ENCODE results near the gene ZBTB32.
"Not testable (repeated sequence)": the region's sequence is repeated elsewhere in the genome, so short reads cannot be mapped to it uniquely, and the experiment has no call there.

Gene ZBTB32

GRCh38 chr19:35704218-35704617 is at the start of gene ZBTB32:
Gene ZBTB32, plus strand, starts transcription at chr19:35704558. Its CDS starts 10,069 bp downstream, at chr19:35714627.
- no peak within 1 kb of the TSS for H3K4me3 ChIP-seq (ENCODE audit: low read depth, low read length)
- no peak for DNase-seq (ENCODE audit: low read depth)
- TF ChIP-seq CTCF (IDR thresholded peaks at IDR 0.05; ENCODE audit: insufficient read depth, low read depth, low read length, missing control alignments): no peak

- not testable (repeated sequence) for H3K4me3 ChIP-seq (ENCODE audit: low read depth, low read length); DNase-seq (ENCODE audit: low read depth)
These were observed 49.5 kb upstream of the ZBTB32 start for GRCh38 chr19:35654828-35655227.

DNA sequence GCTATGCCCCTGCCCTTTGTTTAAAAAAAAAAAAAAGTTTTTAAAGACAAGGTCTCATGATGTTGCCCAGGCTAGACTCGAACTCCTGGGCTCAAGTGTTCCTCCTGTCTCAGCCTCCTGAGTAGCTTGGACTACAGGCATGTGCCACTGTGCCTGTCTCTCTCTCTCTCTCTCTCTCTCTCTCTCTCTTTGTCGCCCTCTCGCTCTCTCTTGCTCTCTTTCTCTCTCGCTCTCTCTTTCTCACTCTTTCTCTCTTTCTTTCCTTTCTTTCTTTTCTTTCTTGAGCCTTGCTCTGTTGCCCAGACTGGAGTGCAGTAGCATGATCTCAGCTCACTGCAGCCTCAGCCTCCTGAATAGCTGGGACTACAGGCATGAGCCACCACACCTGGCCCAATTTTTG is 48.8 kb upstream of the ZBTB32 start:
- no peak overlapping the region for H3K4me3 ChIP-seq (ENCODE audit: low read depth, low read length)
- no peak for TF ChIP-seq CTCF (IDR thresholded peaks at IDR 0.05; ENCODE audit: insufficient read depth, low read depth, low read length, missing control alignments)
- DNase-seq (ENCODE audit: low read depth): no peak

- DNase-seq (ENCODE audit: low read depth): no peak
- TF ChIP-seq CTCF (IDR thresholded peaks at IDR 0.05; ENCODE audit: insufficient read depth, low read depth, low read length, missing control alignments): no peak
- H3K4me3 ChIP-seq (ENCODE audit: low read depth, low read length): no peak overlapping the region
These were observed 47.7 kb upstream of the ZBTB32 start for GRCh38 chr19:35656700-35657099.

GRCh38 chr19:35657904-35658700 is 46.3 kb upstream of the ZBTB32 start:
- H3K4me3 ChIP-seq (ENCODE audit: low read depth, low read length): no peak overlapping the region
- DNase-seq (ENCODE audit: low read depth): no peak
- no peak for TF ChIP-seq CTCF (IDR thresholded peaks at IDR 0.05; ENCODE audit: insufficient read depth, low read depth, low read length, missing control alignments)

DNA sequence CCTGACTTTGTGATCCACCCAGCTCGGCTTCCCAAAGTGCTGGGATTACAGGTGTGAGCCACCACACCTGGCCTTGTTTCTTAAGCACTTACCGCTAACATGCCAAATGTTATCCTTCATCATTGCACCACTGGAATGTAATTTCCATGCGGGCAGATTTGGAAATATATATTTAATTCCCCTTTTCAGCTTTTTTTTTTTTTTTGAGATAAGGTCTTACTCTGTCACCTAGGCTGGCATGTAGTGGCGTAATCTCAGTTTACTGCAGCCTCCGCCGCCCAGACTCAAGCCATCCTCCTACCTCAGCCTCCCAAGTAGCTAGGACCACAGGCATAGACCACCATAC is 42.4 kb upstream of the ZBTB32 start:
- DNase-seq (ENCODE audit: low read depth): no peak
- no peak for TF ChIP-seq CTCF (IDR thresholded peaks at IDR 0.05; ENCODE audit: insufficient read depth, low read depth, low read length, missing control alignments)
- no peak overlapping the region for H3K4me3 ChIP-seq (ENCODE audit: low read depth, low read length)

DNA sequence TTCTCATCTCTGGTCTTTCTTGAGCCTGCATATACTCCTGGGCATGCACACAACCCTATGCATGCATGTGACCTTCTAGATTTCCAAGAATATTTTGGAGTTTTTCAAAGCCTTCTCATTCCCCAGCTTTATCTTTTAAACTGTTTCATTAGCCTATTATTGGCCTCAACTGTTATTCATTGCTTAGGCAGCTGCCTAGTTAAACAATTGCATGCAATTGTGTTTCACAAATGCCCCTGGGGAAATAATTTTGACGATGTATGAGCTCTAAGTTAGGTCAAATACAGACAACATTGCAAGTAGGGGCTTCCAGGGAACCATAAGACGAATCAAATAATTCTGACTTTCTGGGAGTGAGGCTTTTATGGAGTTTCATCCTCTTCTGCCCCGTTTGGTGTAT is 40.4 kb upstream of the ZBTB32 start:
- no peak for DNase-seq (ENCODE audit: low read depth)

More for the DNA sequence above, 40.4 kb upstream of the ZBTB32 start:
- TF ChIP-seq CTCF (IDR thresholded peaks at IDR 0.05; ENCODE audit: insufficient read depth, low read depth, low read length, missing control alignments): no peak
- no peak overlapping the region for H3K4me3 ChIP-seq (ENCODE audit: low read depth, low read length)
